HepG2 (cell line): ENCODE data around the gene UXS1. TPM values are rescaled to one million over a fixed set of nuclear protein-coding genes. Genes with fewer than 3 reads are reported as not detected.

ENCODE experiments used
- DMTF1 ChIP-seq: sonication (generic); formaldehyde crosslinking; IDR thresholded peaks from 2 replicates; pipeline ENCODE4 v1.4.0; 2020; ENCODE audit warnings: mild to moderate bottlenecking, missing genetic modification reagents
- GRHL1 ChIP-seq: sonication (generic); formaldehyde crosslinking; conservative IDR thresholded peaks from 2 replicates; pipeline ENCODE4 v1.8.0; 2022; ENCODE audit warnings: missing genetic modification reagents
- GZF1 ChIP-seq: sonication (generic); formaldehyde crosslinking; IDR thresholded peaks from 2 replicates; pipeline ENCODE4 v1.5.1; 2020; ENCODE audit warnings: mild to moderate bottlenecking, missing genetic modification reagents
- HDAC2 ChIP-seq: sonication (generic); formaldehyde crosslinking; IDR thresholded peaks from 2 replicates; pipeline ENCODE4 v1.4.0; 2020; ENCODE audit warnings: missing genetic modification reagents
- HDAC6 ChIP-seq: fragments of 200-600 bp; sonication (generic); IDR thresholded peaks from 2 replicates; pipeline ENCODE4 v1.7.0; 2017; ENCODE audit warnings: mild to moderate bottlenecking, antibody characterized with exemption, low read length, low read depth
- IKZF1 ChIP-seq: fragments of 450-650 bp; IDR thresholded peaks from 2 replicates; pipeline ENCODE4 v1.7.1; 2016
- MXI1 ChIP-seq: IDR thresholded peaks from 3 replicates; pipeline ENCODE4 v1.6.1; 2012; ENCODE audit warnings: low read depth, low read length, inconsistent platforms, borderline replicate concordance
- REL ChIP-seq: sonication (generic); formaldehyde crosslinking; conservative IDR thresholded peaks from 2 replicates; pipeline ENCODE4 v1.8.0; 2022; ENCODE audit warnings: mild to moderate bottlenecking, missing genetic modification reagents, moderate library complexity
- SETDB1 ChIP-seq: sonication (generic); formaldehyde crosslinking; IDR thresholded peaks from 2 replicates; pipeline ENCODE4 v1.5.1; 2020; ENCODE audit warnings: missing genetic modification reagents, mild to moderate bottlenecking, borderline replicate concordance
- SRY ChIP-seq: sonication (generic); formaldehyde crosslinking; IDR thresholded peaks from 2 replicates; pipeline ENCODE4 v1.8.0; 2022; ENCODE audit warnings: mild to moderate bottlenecking, missing genetic modification reagents
- STAG1 ChIP-seq: sonication (generic); formaldehyde crosslinking; IDR thresholded peaks from 2 replicates; pipeline ENCODE4 v1.4.0; 2020; ENCODE audit warnings: missing genetic modification reagents
- TCF7L2 ChIP-seq: IDR thresholded peaks from 2 replicates; pipeline ENCODE4 v1.6.1; 2011; ENCODE audit warnings: mild to moderate bottlenecking, low read depth, low read length, moderate library complexity
- YEATS2 ChIP-seq: sonication (generic); formaldehyde crosslinking; IDR thresholded peaks from 2 replicates; pipeline ENCODE4 v1.4.0; 2020; ENCODE audit warnings: missing genetic modification reagents, borderline replicate concordance
- ZFP41 ChIP-seq: sonication (generic); formaldehyde crosslinking; IDR thresholded peaks from 2 replicates; pipeline ENCODE4 v1.4.0; 2020; ENCODE audit warnings: mild to moderate bottlenecking, missing genetic modification reagents, borderline replicate concordance
- ZNF230 ChIP-seq: sonication (generic); formaldehyde crosslinking; IDR thresholded peaks from 2 replicates; pipeline ENCODE4 v1.4.0; 2020; ENCODE audit warnings: mild to moderate bottlenecking, missing genetic modification reagents
- ZNF3 ChIP-seq: IDR thresholded peaks from 2 replicates; pipeline ENCODE4 v1.7.0; 2017; ENCODE audit warnings: inconsistent platforms
- ZNF329 ChIP-seq: sonication (generic); formaldehyde crosslinking; IDR thresholded peaks from 2 replicates; pipeline ENCODE4 v1.9.0; 2021; ENCODE audit warnings: low read depth, mild to moderate bottlenecking, missing genetic modification reagents
- ZNF607 ChIP-seq: sonication (generic); formaldehyde crosslinking; IDR thresholded peaks from 2 replicates; pipeline ENCODE4 v1.5.1; 2020; ENCODE audit warnings: missing genetic modification reagents, mild to moderate bottlenecking, borderline replicate concordance
- polyA plus RNA-seq, 8 experiments: library from polyadenylated mRNA; depleted of rRNA in 3 of 8; stranded (reverse) in 7 of 8; unstranded in 1 of 8; fragments of >200 nt; fragmentation: Illumina TruSeq in 4 of 8; extraction: Trizol in 4 of 8; gene quantifications; 2 replicates each; pipeline versions ENCODE4 v1.2.1 to v1.2.3, GENCODE V29; 2011 to 2016; ENCODE audit warnings: low read depth in 4 of 8, missing spikeins in 1 of 8, mixed read lengths in 1 of 8; ENCODE audit not compliant: insufficient read depth in 1 of 8
- total RNA-seq, 5 experiments: library from RNA; depleted of rRNA; stranded (reverse); fragments of >200 nt; fragmentation: Illumina TruSeq; extraction: Trizol; gene quantifications; 2 replicates each; pipeline ENCODE4 v1.2.3, GENCODE V29; 2016; ENCODE audit warnings: low read depth in 1 of 5
- TF ChIP-seq, protein P1 (sequence below): sonication (generic); formaldehyde crosslinking; IDR thresholded peaks from 2 replicates; pipeline ENCODE4 v1.4.0; 2020; ENCODE audit warnings: mild to moderate bottlenecking, missing genetic modification reagents
- TF ChIP-seq, protein P2 (sequence below): sonication (generic); formaldehyde crosslinking; IDR thresholded peaks from 2 replicates; pipeline ENCODE4 v1.8.1; 2023; ENCODE audit warnings: mild to moderate bottlenecking, moderate library complexity, missing genetic modification reagents
- TF ChIP-seq, protein P3 (sequence below): sonication (generic); formaldehyde crosslinking; IDR thresholded peaks from 2 replicates; pipeline ENCODE4 v1.4.0; 2020; ENCODE audit warnings: mild to moderate bottlenecking, missing genetic modification reagents

UXS1 gene
- total and polyA plus RNA-seq, 2 of the 13 experiments (the other 11 are each of a cell fraction or from before 2014, with no cell fraction given): 53.3 to 110 TPM

- TF ChIP-seq, protein P1, sequence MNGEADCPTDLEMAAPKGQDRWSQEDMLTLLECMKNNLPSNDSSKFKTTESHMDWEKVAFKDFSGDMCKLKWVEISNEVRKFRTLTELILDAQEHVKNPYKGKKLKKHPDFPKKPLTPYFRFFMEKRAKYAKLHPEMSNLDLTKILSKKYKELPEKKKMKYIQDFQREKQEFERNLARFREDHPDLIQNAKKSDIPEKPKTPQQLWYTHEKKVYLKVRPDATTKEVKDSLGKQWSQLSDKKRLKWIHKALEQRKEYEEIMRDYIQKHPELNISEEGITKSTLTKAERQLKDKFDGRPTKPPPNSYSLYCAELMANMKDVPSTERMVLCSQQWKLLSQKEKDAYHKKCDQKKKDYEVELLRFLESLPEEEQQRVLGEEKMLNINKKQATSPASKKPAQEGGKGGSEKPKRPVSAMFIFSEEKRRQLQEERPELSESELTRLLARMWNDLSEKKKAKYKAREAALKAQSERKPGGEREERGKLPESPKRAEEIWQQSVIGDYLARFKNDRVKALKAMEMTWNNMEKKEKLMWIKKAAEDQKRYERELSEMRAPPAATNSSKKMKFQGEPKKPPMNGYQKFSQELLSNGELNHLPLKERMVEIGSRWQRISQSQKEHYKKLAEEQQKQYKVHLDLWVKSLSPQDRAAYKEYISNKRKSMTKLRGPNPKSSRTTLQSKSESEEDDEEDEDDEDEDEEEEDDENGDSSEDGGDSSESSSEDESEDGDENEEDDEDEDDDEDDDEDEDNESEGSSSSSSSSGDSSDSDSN: no peak
- TF ChIP-seq SRY (CRISPR knock-in tag) (peak; percentile 38; the same call in 1 of the 2 replicates), ZNF3 (CRISPR knock-in tag) (peak; percentile 72; the same call in 1 of the 2 replicates), REL (peak; percentile 24; the same call in 1 of the 2 replicates), GZF1 (peak; percentile 35; the same call in 1 of the 2 replicates), HDAC2 (CRISPR knock-in tag) (no peak), GRHL1 (no peak), HDAC6 (no peak), IKZF1 (no peak), STAG1 (peak; percentile 1; the same call in 1 of the 2 replicates), DMTF1 (no peak), SETDB1 (CRISPR knock-in tag) (no peak), ZNF230 (0 out of 2 replicates have a peak, but pooled peaks have one; percentile 15), MXI1 (peak; percentile 52; the same call in 1 of the 3 replicates), YEATS2 (CRISPR knock-in tag) (0 out of 2 replicates have a peak, but pooled peaks have one; percentile 22), ZNF329 (CRISPR knock-in tag) (no peak), TCF7L2 (no peak), ZFP41 (no peak), ZNF607 (CRISPR knock-in tag) (peak; percentile 18; the same call in 1 of the 2 replicates)
- TF ChIP-seq, protein P2, sequence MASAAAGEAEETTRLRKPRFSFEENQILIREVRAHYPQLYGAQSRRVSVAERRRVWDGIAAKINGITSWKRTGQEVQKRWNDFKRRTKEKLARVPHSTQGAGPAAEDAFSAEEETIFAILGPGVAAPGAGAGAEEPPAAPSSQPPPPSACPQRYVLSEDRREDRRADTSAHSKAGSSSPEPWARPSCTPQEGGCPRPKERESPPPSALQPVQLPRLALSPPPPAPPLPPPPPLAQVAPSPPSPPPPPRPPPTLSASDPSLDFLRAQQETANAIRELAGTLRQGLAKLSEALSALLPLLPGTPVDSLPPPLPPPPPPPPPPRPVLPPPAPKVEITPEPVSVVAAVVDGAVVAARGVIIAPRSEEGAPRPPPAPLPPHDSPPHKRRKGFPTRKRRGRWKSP (CRISPR knock-in tag): peak; percentile 51; the same call in 1 of the 2 replicates
- TF ChIP-seq, protein P3, sequence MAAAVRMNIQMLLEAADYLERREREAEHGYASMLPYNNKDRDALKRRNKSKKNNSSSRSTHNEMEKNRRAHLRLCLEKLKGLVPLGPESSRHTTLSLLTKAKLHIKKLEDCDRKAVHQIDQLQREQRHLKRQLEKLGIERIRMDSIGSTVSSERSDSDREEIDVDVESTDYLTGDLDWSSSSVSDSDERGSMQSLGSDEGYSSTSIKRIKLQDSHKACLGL: peak; percentile 87
These were observed 1.1 kb downstream of the UXS1 start (continued) for GRCh38 chr2:106192752-106193689.
